Astrocyte (in vitro differentiated cells and primary cell): Measurements from ENCODE around the gene TNIK. TPM values are rescaled to one million over a fixed set of nuclear protein-coding genes. Genes with fewer than 3 reads are reported as not detected.

Source experiments
- DNase-seq: peaks from one replicate; pipeline ENCODE4 v3.0.0-alpha.2; 2010; ENCODE audit warnings: low read depth
- FAIRE-seq: peaks from 2 replicates; lab custom pipeline; 2011; peaks lifted over from hg19 to GRCh38; lab: Jason Lieb, UNC
- H2AFZ ChIP-seq: 2 replicates; pipeline ENCODE4 v1.6.0; 2012; ENCODE audit warnings: low read depth, low read length, inconsistent platforms
- H3K27ac ChIP-seq: 2 replicates; pipeline ENCODE4 v1.5.1; 2011; ENCODE audit warnings: low read depth, low read length, inconsistent platforms
- H3K27me3 ChIP-seq: 2 replicates; pipeline ENCODE4 v1.6.0; 2011; ENCODE audit warnings: low read length, inconsistent platforms; ENCODE audit not compliant: insufficient read depth
- H3K36me3 ChIP-seq: 2 replicates; pipeline ENCODE4 v1.5.1; 2011; ENCODE audit warnings: low read length, inconsistent platforms; ENCODE audit not compliant: insufficient read depth
- H3K4me1 ChIP-seq: 2 replicates; pipeline ENCODE4 v1.5.1; 2011; ENCODE audit warnings: low read length, inconsistent platforms; ENCODE audit not compliant: insufficient read depth
- H3K4me2 ChIP-seq: 2 replicates; pipeline ENCODE4 v1.6.0; 2012; ENCODE audit warnings: low read length, inconsistent platforms
- H3K4me3 ChIP-seq: 2 replicates; pipeline ENCODE4 v1.5.1; 2011; ENCODE audit warnings: low read depth, mild to moderate bottlenecking, low read length, inconsistent platforms; ENCODE audit not compliant: insufficient read depth
- H3K79me2 ChIP-seq: 2 replicates; pipeline ENCODE4 v1.6.0; 2012; ENCODE audit warnings: mild to moderate bottlenecking, low read length, inconsistent platforms; ENCODE audit not compliant: insufficient read depth
- H3K9ac ChIP-seq: 2 replicates; pipeline ENCODE4 v1.6.0; 2012; ENCODE audit warnings: mild to moderate bottlenecking, low read length, inconsistent platforms
- H3K9me3 ChIP-seq: 2 replicates; pipeline ENCODE4 v1.5.1; 2012; ENCODE audit warnings: low read depth, mild to moderate bottlenecking, low read length, inconsistent platforms; ENCODE audit not compliant: insufficient read depth
- H4K20me1 ChIP-seq: 2 replicates; pipeline ENCODE4 v1.6.0; 2012; ENCODE audit warnings: low read length, inconsistent platforms; ENCODE audit not compliant: insufficient read depth
- H3K27ac Mint-ChIP-seq: one replicate; pipeline ENCODE4 v1.8.0; 2021; ENCODE audit warnings: mild to moderate bottlenecking, mixed read lengths; ENCODE audit not compliant: unreplicated experiment
- H3K27me3 Mint-ChIP-seq: one replicate; pipeline ENCODE4 v1.8.0; 2021; ENCODE audit warnings: low read depth, mixed read lengths; ENCODE audit not compliant: unreplicated experiment
- H3K36me3 Mint-ChIP-seq: one replicate; pipeline ENCODE4 v1.8.0; 2021; ENCODE audit warnings: low read depth, mixed read lengths; ENCODE audit not compliant: unreplicated experiment
- H3K4me1 Mint-ChIP-seq: one replicate; pipeline ENCODE4 v1.8.0; 2021; ENCODE audit warnings: low read depth, mixed read lengths; ENCODE audit not compliant: unreplicated experiment
- H3K4me3 Mint-ChIP-seq: one replicate; pipeline ENCODE4 v1.8.0; 2021; ENCODE audit warnings: mild to moderate bottlenecking, moderate library complexity, mixed read lengths; ENCODE audit not compliant: unreplicated experiment
- H3K9me3 Mint-ChIP-seq: one replicate; pipeline ENCODE4 v1.8.0; 2021; ENCODE audit warnings: mild to moderate bottlenecking, mixed read lengths; ENCODE audit not compliant: unreplicated experiment
- EZH2 ChIP-seq: IDR thresholded peaks from 2 replicates; pipeline ENCODE4 v1.6.1; 2012; ENCODE audit warnings: mild to moderate bottlenecking, low read length, inconsistent platforms; ENCODE audit not compliant: insufficient read depth
- total RNA-seq: library from RNA; stranded (reverse); gene quantifications from 2 replicates; pipeline ENCODE4 v1.2.1, GENCODE V29; 2021
- TF ChIP-seq, protein P1 (sequence below): IDR thresholded peaks from 2 replicates; pipeline ENCODE4 v1.5.1; 2011; ENCODE audit warnings: low read depth, mild to moderate bottlenecking, inconsistent platforms, low read length, moderate library complexity; ENCODE audit not compliant: insufficient read depth

TNIK gene
- total RNA-seq, 1 donor from 2014 or later = 70.0 TPM

DNA sequence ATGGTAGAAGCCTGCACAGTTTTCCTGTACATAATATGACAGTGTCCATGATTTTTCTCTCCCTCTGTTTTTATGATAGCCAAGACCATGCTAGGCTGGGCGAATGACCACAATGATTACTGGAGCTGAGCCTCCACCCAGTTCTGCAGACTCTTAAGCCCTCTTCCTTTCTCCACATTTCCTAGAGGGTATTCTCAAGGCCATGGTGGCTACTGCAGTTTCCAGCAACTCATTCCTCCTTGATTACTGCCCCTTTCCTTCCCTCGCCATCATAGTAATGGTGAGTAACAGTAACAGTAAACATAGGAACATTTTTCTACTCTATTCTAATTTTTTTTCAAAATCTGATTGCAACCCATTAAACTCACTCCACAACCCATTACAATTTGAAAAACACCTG lies 20.2 kb downstream of the TNIK start:
- Mint-ChIP-seq H3K36me3 (peaks cover 7% of the 10 kb centered on the region), H3K4me3 (no peak overlapping the region), H3K4me1 (peaks cover 39% of the 10 kb centered on the region), H3K9me3 (no peaks in the 10 kb centered on the region), H3K27ac (no peak overlapping the region), H3K27me3 (no peaks in the 10 kb centered on the region)
- no peak for DNase-seq
- no peak for FAIRE-seq
- H4K20me1 ChIP-seq = peaks cover 51% of the 10 kb centered on the region
- TF ChIP-seq EZH2 = no peak
- TF ChIP-seq, protein P1, sequence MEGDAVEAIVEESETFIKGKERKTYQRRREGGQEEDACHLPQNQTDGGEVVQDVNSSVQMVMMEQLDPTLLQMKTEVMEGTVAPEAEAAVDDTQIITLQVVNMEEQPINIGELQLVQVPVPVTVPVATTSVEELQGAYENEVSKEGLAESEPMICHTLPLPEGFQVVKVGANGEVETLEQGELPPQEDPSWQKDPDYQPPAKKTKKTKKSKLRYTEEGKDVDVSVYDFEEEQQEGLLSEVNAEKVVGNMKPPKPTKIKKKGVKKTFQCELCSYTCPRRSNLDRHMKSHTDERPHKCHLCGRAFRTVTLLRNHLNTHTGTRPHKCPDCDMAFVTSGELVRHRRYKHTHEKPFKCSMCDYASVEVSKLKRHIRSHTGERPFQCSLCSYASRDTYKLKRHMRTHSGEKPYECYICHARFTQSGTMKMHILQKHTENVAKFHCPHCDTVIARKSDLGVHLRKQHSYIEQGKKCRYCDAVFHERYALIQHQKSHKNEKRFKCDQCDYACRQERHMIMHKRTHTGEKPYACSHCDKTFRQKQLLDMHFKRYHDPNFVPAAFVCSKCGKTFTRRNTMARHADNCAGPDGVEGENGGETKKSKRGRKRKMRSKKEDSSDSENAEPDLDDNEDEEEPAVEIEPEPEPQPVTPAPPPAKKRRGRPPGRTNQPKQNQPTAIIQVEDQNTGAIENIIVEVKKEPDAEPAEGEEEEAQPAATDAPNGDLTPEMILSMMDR = no peak
- no peak overlapping the region for H3K4me2 ChIP-seq
- H3K9ac ChIP-seq = no peak overlapping the region
- no peaks in the 10 kb centered on the region for H3K27me3 ChIP-seq
- no peaks in the 10 kb centered on the region for H3K9me3 ChIP-seq
- H3K79me2 ChIP-seq = peaks cover 9% of the 10 kb centered on the region
- H3K4me3 ChIP-seq = no peak overlapping the region
- H2AFZ ChIP-seq = no peak overlapping the region
- no peak overlapping the region for H3K27ac ChIP-seq
- no peaks in the 10 kb centered on the region for H3K36me3 ChIP-seq
- no peaks in the 10 kb centered on the region for H3K4me1 ChIP-seq

DNA sequence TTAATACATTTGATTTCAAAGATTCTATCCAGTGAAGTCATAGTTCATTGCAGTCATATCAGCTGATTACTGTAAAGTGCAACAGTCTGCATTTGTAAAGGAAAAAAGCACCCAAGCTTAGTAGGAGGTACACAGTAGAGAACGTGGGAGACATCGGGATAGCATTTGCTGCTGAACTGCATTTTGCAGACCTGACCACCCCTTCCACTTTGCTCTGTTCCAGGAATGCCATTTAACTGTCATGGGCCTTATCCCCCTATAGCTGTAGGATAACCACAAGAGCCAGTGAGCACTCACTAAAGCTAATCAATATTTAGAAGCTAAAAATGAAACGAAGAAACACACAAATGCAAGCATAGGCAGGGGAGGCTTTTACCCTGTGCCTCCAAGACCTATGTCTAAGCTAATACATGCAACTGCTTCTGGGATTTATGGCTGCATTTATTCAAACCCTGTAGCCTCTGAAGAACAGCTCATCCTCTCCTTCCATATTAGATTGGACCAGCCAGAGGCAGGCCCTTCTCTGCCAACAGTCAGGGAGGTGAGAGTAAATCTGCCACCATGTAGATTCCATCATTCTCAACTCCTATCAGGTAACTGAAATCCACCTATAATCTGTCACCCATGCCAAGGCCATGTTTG lies 23.0 kb downstream of the TNIK start:
- Histone ChIP-seq H3K27me3 (no peaks in the 10 kb centered on the region), H3K9ac (no peak overlapping the region), H3K4me3 (no peak overlapping the region), H3K4me2 (no peak overlapping the region), H3K27ac (no peak overlapping the region), H3K36me3 (no peaks in the 10 kb centered on the region), H4K20me1 (peaks cover 41% of the 10 kb centered on the region), H2AFZ (no peak overlapping the region), H3K4me1 (no peaks in the 10 kb centered on the region), H3K9me3 (no peaks in the 10 kb centered on the region), H3K79me2 (peaks cover 9% of the 10 kb centered on the region)
- H3K27me3 Mint-ChIP-seq = no peaks in the 10 kb centered on the region
- FAIRE-seq (no peak), DNase-seq (no peak)
- no peak overlapping the region for H3K4me3 Mint-ChIP-seq
- peaks cover 7% of the 10 kb centered on the region for H3K36me3 Mint-ChIP-seq
- no peak overlapping the region for H3K27ac Mint-ChIP-seq
- TF ChIP-seq EZH2 = no peak
- TF ChIP-seq, protein P1 = no peak
- no peaks in the 10 kb centered on the region for H3K9me3 Mint-ChIP-seq
- H3K4me1 Mint-ChIP-seq = peaks cover 24% of the 10 kb centered on the region

DNA sequence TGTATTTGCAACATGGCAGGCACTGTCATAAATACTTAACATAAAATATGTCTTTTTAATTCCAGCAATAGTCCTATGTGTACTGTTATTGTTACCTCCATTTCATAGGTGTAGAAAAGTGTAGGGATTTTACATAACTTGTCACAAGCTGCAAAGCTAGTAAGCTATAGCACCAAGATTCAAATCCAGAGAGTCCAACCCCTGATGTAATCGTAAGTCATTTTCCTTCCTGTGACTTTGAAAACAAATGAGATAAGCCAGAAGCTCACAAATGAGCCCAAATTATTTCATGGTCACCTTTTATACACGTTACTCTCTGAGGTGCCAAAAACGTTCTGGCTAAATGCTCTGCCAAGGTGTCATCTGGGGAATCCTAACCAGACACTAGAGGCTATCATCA lies 23.8 kb downstream of the TNIK start:
- Histone ChIP-seq H3K4me2 (no peak overlapping the region), H3K27ac (no peak overlapping the region), H2AFZ (no peak overlapping the region), H3K4me1 (no peaks in the 10 kb centered on the region), H3K79me2 (peaks cover 12% of the 10 kb centered on the region), H3K36me3 (no peaks in the 10 kb centered on the region), H3K9ac (no peak overlapping the region), H3K27me3 (no peaks in the 10 kb centered on the region), H3K4me3 (no peak overlapping the region), H4K20me1 (peaks cover 38% of the 10 kb centered on the region), H3K9me3 (no peaks in the 10 kb centered on the region)
- Mint-ChIP-seq H3K36me3 (peaks cover 4% of the 10 kb centered on the region), H3K4me1 (peaks cover 22% of the 10 kb centered on the region), H3K4me3 (no peak overlapping the region), H3K9me3 (no peaks in the 10 kb centered on the region), H3K27ac (no peak overlapping the region), H3K27me3 (no peaks in the 10 kb centered on the region)
- no peak for FAIRE-seq
- TF ChIP-seq, protein P1 = no peak
- no peak for TF ChIP-seq EZH2
- no peak for DNase-seq
